Measurements from ENCODE around the gene PXT1.

Gene PXT1

DNA sequence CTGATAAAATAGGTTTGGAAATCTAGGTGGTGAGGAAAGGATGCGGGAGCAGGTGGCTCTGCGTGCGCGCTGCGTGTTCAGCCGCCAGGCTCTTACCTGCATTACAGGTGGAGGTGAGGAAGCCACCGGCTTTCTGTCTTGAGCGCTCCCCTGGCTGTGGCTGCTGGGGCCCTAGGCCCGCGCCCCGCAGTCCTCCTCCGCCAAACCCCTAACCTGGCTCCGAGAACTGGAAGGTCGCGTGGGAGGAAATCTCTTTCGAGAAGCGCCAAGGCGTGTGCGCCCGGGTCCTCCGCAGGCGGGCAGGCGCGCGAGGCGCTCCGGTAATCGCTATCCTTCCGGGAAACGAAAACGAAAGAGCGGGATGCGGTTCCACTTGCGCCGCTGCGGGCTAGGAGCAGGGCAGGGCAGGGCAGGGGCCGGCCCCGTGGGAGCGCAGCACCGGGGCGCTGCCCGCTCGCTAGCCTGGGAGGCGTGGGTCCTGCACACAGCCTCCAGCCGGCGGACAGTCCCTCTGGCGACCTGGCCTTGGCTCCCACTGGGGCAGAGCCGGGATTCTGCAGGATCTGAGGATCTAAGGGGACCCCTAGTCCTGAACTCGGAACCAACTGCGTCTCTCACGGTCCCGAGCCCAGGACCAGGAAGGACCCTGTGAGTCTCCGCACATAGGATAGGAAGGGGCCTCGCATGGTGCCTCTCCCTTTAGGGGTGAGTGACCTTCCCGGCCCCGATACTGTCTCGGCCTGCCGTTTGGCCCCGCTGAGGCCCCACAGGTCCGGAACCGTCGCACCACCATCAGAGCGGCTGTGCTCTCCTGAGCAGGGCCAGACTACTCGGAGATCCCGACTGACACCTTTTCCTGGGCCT is 55.0 kb downstream of the PXT1 start, which contains the start of gene ETV7:
Gene ETV7, minus strand, starts transcription at position 230 of the 864 bp plus-strand sequence. Its CDS starts 128 bp downstream, at position 102.
- DNase-seq (ENCODE audit: low spot score), result no peak

DNA sequence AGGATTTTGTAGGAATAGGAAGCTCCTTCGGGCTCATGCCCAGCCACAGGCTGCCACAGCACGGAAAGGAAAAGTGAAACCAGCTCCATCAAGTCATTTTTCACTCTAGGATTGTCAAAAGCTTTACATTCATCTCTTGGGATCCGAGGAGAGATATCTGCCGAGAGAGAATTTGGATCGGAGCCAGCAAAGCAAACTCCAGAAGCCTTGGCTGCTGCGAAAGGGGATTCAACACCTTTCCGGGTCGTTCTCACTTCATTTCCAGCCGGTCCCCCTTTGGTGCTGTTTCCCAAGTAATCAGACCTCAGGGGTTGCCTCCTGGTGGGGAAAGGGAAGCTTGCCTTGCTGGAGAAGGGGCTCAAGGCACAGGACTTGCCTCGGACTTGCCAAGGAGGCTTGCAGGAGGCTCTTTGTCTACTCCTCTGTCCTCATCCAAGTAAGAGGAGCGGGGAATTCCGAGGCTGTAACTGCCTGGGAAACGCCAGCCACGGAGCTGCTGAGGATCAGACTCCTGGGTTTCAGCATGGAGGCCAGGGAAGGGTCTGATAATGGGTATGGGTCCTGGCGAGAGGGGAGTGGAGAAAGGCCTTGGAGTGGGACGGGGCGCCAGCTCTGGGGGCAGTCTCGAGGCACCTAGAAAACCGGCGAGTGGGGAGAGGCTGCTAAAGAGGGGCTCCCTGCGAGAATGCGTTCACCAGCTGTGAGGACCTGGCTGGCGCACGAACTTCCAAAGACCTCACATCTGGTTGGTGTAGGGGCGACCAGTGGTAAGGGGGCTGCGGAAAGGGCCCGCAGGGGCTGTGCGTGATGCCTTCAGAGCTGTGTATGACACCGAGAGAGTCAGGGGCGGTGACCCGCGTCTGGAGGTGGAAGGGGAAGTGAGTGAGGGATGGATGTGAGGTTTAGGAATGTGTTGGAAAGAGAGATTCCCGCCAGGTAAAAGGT is 55.9 kb downstream of the PXT1 start:
- no peak for DNase-seq (ENCODE audit: low spot score)

DNA sequence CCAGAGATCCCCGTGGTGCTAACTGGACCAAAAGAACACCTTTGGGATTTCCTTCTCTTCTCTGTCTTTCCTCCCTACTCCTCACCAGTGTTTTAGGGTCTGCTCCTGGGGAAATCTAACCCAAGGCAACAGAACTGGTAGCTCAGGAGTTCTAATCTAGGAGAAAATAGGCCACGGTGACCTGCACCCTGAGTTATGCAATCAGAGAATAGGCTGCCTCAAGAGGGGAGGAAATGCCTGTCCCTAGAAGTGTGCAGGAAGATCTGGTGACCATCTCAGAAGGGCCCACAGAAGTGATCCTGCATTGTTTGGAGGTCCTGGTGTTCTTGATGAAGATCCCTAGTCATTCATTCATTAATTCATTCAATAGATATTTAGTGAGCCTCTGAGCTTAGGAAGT is 58.6 kb downstream of the PXT1 start:
- DNase-seq (ENCODE audit: low spot score), result no peak

DNA sequence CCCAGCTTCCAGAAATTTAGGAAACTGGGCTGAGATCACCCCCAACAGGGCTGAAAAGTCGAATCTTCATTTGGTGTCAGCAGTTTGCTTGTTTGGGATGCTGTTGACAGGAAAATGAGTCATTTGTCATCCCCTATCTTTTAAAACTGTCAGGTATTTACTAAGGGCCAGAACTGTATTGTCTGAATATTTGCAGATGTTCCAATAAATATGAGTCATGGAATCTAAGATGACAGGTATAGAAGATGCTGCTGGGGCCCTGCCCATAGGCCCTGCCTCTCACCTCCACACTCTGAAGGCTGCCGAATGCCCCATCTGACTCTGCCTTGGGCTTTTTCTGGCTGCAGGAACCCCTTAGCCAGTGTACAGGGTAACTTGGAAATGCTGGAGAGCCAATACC is 59.0 kb downstream of the PXT1 start:
- DNase-seq (ENCODE audit: low spot score), result no peak

DNA sequence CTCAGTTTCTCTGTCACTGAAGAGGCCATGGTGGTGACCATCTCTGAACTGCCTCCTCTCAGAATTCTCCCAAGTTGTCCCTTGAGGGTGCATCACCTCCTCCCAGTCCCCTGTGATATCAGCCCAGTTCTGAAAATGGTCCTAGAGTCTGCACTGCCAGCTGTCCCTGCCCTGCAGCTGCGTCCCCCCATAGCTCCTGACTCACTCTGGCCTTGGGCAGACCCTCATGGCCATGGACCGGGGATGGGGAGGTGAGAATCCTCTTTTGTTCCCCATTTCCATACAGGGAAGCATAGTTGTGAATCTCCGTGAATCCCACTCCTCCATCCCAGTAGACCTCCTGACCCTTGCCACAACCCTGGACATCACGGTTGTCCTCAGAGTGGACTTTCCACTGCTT is 59.7 kb downstream of the PXT1 start:
- DNase-seq (ENCODE audit: low spot score), result no peak

DNA sequence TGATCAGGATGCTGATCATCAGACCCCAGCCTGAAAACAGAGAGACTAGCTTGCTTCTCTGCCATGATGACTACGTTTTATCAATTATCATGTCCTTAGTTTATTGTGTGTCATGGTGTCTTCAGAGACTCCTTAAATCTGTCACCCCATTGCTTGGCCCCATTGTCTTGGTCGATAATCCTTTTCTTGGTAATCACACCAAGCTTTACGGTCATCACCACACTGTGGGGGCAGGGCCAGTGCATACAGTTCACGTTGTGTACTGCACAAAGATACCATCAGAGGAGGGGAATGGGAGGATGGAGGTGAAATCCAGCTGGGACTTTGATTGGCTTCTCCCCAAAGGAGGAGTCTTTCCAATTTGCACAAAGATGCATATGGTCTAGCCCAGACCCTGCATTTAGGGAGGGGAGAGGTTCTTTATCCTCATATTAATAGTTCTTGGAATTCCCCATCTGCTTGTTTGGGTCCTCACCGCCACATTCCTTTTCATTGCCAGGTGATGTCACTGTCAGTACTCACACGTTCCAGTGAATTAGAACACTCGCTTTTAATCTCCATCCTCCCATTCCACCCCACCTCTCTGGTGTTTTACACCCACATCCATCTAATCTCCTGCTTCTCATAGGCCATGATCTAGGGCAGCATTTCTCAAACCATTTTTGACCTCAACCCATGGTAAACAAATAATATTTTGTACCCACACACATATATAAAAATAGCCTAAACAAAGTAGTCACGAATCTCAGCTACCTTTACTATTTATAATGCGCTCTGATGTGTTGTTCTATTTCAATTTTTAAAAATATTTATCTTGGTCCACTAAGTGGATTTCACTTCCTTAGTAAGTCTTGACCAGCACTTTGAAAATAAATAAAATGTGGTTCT is 60.9 kb downstream of the PXT1 start:
- no peak for DNase-seq (ENCODE audit: low spot score)

DNA sequence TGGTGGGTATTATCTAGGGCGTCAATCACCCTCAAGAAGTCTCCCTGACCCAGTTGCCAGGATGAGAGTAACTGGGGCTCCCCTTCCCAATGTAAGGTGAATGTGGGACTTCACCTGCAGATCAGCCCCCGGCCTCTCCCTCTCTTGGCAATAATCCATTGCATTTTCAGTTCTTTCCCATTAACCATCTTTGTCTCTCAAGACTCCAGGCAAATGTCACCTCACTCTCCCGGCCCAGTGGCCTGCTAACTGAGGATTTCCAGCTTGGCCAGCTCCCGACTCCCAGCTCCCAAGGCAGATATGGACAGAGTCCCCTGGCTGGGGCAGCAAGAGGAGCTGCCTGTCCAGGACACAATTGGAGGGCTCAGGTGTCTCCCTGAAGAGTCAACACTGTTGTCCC is 62.5 kb downstream of the PXT1 start:
- no peak for DNase-seq (ENCODE audit: low spot score)

GRCh38 chr6:36378936-36379335 is 63.7 kb downstream of the PXT1 start:
- DNase-seq (ENCODE audit: low spot score), result no peak

- peak; percentile 33 for DNase-seq (ENCODE audit: low spot score)
Measured at GRCh38 chr6:36378243-36378920, 64.3 kb downstream of the PXT1 start.

DNA sequence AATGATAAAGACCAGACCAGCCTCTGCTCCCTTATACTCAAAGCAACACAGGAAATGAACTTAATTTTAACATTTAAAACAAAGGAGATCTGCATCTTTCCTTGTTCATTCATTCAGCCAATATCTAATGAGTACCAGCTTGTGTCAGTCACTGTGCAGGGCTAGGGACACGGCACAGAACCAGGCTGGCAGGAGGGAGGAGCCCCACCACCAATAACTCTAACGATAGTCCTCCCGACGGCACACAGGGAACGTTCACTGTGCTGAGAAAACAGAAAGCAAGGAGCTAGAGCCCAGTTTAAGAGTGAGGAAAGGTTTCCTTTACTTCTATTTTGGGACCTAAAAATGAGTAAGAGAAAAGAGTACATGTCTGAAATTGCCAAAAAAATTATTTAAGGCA is 65.1 kb downstream of the PXT1 start:
- peak; percentile 18 for DNase-seq (ENCODE audit: low spot score)

DNA sequence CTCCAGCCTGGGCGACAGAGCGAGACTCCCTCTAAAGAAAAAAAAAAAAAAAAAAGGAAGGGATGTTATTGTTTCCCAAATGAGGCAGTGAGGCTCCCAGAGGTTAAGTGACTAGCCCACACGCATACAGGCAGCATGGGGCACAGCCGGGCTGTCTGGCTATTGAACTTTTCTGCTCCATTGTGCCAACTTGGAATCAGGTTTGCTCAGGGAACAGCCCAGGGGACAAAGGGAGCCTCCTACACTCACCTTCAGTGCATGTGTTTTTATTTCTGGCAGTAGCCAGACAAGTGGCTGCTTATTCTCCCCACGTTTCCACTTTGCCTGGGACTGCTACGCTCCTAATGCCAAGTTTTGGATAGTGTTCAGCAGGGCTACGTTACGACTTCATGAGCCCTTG is 65.9 kb downstream of the PXT1 start:
- peak; percentile 37 for DNase-seq (ENCODE audit: low spot score)

- DNase-seq (ENCODE audit: low spot score), result peak; percentile 4
Measured at GRCh38 chr6:36376183-36376582, 66.5 kb downstream of the PXT1 start.

DNA sequence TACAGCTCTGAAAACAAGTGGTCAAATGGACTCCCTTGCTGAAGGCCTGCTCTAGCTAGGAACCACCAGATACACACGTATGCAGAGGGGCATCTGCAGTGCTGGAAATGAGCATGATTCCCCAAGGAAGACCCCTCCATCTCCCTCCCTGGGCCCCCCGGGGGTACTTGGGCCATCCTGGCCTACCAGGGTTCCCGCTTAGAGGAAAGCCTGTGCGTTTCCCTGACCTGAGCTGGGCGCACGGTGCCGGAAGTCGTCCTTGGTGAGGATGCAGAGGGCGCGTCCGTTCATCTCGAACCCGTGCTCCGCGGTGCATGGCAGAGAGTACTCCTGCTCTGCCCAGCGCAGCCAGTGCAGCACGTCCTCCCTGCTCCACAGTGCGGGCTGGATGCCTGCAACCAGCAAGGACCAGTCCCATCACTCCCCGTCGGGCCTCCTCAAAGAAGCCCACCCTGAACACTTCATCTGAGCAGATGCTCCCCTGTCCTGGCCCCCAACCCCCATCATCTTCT is 67.0 kb downstream of the PXT1 start:
- DNase-seq (ENCODE audit: low spot score), result peak; percentile 30

GRCh38 chr6:36374972-36375371 is 67.7 kb downstream of the PXT1 start:
- DNase-seq (ENCODE audit: low spot score), result peak; percentile 28

DNA sequence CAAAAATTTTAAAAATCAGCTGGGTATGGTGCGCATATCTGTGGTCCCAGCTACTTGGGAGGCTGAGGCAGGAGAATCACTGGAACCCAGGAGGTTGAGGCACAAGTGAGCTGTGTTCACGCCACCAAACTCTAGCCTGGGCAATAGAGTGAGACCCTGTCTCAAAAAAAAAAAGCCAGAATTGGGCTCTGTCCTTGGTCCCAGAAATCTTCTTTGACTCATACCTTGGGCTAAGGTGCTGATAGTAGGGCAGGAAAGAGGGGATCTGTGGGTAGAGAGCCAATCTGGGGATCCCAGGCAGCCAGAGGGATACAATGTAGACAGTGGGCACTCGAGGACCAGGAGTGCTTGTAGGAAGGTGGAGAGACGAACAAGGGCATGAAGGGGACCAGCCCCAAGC is 68.5 kb downstream of the PXT1 start:
- DNase-seq (ENCODE audit: low spot score), result peak; percentile 6

DNA sequence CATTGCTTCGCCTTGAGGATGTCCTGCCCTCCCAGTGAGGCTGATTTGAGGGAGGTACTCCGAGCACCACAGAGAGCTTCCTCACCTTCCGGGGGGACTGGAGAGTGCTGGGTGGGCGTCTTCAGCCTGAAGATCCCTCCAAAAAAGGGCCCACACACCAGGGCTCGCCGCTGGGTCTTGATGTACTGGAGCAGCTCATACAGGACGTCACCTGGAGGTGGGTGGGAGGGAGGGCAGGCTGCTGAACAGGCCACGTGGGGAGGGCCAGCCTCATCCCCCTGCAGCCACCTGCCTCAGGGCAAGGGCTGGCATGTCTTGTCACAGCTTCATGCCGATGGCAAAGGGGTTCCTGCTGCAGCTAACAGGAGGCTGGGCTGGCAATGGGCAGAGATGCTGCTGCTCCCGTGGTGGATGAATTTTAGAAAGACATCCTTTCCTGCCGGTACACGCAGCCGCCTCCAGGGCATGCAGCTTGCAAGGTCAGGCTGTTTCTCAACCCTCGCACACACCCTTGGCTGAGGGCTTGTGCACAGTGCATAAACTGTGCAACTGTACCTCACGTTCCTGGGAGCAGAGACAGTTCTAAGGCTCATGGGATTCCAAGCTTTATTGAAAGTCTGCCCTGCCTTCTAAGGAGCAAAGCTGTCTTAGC is 69.2 kb downstream of the PXT1 start:
- peak; percentile 40 for DNase-seq (ENCODE audit: low spot score)

DNA sequence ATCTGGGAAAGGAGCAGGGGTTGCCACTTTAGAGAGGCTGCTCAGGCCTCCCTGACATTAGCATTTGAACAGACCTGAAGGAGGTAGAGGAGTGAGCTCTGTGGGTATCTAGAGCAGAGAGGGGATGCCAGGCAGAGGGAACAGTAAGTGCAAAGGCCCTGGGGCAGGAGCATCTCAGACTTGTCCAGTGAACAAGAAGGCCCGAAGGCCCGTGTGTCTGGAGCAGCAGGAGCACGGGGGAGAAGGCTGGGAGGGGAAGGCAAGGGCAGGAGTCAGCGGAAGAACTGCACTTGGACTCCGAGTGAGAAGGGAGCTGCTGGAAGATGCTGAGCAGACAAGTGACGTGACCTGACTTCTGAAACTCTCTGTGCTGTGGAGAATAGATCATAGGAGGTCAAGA is 70.6 kb downstream of the PXT1 start:
- DNase-seq (ENCODE audit: low spot score), result peak; percentile 17

DNA sequence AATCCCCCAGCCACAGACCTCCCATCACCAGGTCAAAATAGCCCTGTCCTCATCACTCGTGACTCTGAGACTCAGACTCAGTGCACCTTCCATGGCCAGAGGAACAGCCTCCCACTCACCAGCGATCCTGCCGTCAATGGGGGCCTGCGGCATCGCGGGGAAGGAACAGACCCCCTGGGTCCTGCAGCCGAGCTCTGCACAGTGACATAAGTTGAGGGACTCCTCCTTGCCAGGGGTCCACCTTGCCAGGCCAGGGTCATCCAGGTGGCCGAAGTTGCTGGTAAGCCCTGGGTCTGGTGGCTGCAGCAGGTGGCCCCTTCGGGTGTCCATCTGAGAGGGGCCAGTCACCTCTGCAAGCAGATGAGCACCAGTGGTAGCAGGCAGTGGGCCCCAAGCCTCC is 71.4 kb downstream of the PXT1 start:
- DNase-seq (ENCODE audit: low spot score), result peak; percentile 59

DNA sequence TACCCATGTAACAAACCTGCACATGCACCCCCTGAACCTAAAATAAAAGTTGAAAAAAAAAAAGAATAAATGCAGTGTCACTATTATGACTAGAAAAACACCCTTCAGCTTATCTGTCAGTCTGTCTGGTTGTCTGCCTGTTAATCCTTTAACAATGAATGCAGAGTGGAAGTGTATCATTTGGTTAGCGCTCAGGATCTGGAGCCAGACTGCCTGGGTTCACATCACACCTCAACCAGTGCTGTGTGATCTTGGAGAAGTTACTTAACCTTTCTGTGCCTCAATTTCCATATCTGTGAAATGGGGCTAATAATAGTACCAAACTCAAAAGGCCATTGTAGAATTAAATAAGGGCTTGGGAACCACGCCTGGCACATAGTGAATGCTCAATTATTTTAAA is 72.0 kb downstream of the PXT1 start:
- no peak for DNase-seq (ENCODE audit: low spot score)
